NK-92 (cell line): Measurements from ENCODE around the gene ARHGAP22.
"Not testable (repeated sequence)": the region's sequence is repeated elsewhere in the genome, so short reads cannot be mapped to it uniquely, and the experiment has no call there.

Source experiments
- DNase-seq: peaks from one replicate; lab custom pipeline; 2025; ENCODE audit not compliant: unreplicated experiment; lab: John Stamatoyannopoulos, UW

ARHGAP22 gene, protein sequence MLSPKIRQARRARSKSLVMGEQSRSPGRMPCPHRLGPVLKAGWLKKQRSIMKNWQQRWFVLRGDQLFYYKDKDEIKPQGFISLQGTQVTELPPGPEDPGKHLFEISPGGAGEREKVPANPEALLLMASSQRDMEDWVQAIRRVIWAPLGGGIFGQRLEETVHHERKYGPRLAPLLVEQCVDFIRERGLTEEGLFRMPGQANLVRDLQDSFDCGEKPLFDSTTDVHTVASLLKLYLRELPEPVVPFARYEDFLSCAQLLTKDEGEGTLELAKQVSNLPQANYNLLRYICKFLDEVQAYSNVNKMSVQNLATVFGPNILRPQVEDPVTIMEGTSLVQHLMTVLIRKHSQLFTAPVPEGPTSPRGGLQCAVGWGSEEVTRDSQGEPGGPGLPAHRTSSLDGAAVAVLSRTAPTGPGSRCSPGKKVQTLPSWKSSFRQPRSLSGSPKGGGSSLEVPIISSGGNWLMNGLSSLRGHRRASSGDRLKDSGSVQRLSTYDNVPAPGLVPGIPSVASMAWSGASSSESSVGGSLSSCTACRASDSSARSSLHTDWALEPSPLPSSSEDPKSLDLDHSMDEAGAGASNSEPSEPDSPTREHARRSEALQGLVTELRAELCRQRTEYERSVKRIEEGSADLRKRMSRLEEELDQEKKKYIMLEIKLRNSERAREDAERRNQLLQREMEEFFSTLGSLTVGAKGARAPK

DNA sequence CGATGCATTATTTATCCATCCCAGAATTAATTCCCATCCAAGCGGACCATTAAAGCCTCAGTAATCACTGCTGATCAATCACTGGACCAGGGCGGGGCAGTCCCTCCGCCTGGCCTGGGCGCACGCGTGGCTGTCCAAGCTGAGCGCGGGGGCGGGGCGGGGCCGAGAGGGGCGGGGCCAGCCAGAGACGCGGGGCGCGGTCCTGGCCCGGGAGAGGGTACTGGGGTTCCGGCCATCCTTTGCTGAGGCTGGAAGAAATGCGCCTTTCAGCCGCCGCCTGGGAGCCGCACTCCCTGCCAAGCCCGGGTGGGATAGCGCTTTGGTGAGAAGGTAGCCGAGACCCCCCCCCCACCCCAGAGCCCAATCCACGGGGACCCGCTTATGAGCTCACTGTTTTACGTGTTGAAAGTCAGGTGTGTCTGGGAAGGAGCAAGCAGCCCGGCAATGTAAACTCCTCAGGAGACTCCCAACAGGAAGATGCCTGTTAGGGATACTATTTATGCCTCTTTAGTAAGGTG, at the start of gene ARHGAP22:
TSS of gene ARHGAP22 (minus strand) at position 83 of the 518 bp plus-strand sequence. CDS start 277 bp downstream, outside the sequence.
- no peak for DNase-seq

DNA sequence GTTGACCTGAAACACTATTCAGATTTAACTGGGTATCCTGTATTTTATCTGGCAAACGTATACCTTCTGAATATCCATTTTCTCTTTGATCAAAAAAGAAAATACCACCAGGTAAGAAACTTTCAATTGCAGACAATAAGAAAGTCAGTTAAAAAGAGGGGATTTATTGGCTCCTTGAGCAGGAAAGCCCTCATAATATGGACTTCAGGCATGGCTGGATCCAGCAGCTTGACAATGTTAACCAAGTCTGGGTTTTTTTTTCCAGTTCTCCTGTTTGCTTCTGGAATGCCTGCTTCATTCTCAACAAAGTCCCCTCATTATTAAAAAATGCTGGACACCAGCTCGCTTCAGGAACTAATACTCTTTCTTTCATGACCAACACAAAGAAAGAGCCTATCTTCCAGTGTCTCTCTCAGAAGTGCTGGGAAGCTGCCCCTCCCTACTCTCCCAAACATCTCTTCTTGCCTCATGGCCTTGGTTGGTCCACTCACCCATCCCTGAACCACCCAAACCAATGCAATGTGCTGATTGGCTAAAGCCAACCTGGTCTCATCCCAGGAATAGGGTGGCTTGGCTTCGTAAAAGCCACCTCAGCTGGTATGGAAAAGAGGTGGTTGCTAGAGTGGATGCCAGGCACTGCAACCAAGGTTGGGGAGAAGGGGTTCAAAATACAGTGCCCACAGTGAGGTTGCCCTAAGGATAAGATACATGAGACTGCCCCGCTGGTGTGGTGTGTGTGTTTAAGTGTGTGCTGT, 49.2 kb upstream of the ARHGAP22 start:
- DNase-seq, result no peak

DNA sequence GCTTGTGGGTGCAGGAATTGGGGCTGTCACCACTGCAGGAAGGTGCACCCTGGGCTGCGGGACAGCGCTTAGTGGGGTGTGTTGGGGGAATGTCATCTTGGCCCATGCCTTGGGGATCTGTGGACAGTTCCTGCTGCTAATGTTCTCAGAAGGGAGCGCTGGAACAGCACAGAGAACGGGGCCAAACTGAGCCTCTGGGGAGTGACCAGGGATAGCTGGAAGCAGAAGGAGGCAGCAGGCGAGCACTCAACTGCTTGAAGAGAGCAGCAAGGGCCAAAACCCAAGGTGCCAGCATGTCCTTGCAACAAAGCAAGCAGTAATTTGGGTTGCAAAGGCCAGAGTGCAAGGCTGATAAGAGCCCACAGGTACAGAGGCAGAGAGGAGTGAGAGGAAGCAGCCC, 48.5 kb upstream of the ARHGAP22 start:
- no peak for DNase-seq

GRCh38 chr10:48652344-48652743, 47.5 kb upstream of the ARHGAP22 start:
- DNase-seq, result no peak

DNA sequence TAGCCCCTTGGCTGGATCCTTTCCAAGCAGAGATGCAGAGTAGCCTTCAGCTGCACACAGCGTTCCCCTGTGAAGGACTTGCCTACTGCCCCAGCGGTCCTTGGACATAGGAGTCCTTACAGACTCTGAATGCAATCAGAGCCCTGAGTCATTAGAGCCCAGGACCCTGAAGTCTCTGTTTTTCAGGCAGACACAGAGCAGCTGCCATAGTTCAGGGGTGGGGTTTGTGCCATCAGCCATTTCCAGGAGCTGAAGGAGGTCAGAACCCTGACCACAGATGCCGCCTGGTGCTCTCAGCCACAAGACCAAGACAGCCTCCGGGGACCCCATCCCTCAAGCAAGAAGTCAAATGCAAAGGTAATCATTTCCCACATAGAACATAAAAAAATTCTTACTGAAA, 47.0 kb upstream of the ARHGAP22 start:
- DNase-seq, result no peak

DNA sequence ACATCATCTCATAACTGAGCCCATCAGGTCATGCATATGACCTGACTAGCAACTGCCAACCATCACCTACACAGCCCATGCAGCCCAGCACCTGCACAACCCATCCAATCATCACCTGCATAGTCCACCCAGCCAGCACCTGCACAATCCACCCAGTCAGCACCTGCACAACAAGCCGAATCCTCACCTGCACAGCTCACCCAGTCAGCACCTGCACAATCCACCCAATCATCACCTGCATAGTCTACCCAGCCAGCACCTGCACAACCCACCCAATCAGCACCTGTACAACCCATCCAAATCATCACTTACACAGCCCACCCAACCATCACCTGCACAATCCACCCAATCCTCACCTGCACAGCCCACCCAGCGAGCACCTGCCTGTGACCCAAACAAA, 46.4 kb upstream of the ARHGAP22 start:
- DNase-seq, result no peak

- DNase-seq, result no peak
Observed at GRCh38 chr10:48649349-48649944, 44.6 kb upstream of the ARHGAP22 start.

DNA sequence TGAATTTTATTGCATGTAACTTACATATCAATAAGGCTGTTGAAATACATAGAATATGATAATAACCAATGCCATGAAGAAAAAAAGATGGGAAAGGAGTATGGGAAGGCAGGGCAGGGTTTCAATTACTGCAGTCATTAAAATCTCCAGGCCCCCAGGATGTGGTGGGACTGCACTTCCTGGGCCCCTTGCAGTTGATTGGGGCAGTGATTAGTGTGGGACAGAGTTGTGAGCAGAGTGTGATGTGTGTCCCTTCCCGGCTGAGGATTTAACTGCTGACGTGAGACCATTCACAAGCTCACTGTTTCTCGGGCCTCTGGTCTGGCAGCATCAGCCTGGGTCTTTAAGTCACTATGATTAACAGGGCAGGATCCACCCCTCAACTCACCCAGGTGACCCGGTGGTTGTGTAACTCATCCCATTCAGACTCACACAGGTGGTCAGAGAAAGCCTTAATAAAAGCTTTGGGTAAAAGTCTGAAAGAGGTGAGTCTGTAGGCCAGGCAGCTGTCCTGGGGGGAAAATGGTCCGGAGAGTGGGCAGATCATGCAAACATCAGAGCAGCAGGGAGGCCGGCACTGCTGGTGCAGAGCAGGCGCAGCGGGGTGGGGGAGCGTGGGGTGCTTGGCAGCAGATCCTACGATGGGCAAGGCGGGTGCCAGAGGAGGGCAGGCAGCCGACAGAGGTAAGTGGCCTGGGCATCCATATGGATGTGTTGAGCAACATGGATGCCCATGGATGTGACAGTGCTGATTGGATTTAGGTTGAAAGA, 43.5 kb upstream of the ARHGAP22 start:
- no peak for DNase-seq

DNA sequence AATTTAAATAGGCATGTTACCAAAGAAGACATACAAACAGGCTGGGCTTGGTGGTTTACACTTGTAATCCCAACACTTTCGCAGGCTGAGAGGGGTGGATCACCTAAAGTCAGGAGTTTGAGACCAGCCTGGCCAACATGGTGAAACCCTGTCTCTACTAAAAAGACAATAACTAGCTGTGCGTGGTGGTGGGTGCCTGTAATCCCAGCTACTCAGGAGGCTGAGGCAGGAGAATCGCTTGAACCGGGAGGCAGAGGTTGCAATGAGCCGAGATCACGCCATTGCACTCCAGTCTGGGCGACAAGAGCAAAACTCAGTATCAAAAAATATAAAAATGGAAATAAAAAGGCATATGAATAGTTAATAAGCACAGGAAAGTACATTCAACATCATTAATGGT, 42.2 kb upstream of the ARHGAP22 start:
- DNase-seq, result not testable (repeated sequence)

DNA sequence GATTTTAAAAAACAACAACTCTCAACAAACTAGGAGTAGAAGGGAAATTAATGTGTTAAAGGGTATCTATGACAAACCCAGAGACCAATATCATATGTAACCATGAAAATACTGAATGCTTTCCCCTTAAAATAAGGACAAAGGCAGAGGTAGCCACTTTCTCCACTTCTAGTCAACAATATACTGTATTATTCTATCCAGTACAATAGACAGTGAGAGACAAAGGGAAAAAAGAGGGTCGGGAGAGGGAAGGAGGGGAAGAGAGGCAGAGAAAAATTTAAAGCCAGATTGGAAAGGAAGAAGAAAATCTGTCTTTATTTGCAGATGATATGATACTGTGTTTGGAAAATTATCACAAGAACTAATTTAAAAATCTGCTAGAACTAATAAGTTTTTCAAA, 40.7 kb upstream of the ARHGAP22 start:
- no peak for DNase-seq

DNA sequence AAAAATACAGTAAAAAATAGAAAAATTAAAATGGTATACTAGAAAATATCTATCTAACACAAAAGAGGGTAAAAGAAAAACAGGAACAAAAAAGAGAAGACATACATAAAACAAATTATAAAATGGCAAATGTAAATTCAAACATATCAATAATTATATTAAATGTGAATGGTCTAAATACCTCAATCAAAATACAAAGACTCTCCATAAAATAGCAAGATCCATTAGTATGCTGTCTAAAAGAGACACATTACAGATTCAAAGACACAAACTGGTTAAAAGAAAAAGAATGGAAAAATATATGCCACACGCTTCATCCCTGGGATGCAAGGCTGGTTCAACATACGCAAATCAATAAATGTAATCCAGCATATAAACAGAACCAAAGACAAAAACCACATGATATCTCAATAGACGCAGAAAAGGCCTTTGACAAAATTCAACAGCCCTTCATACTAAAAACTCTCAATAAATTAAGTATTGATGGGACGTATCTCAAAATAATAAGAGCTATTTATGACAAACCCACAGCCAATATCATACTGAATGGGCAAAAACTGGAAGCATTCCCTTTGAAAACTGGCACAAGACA, 36.3 kb upstream of the ARHGAP22 start:
- DNase-seq, result not testable (repeated sequence)

- no peak for DNase-seq
Observed at GRCh38 chr10:48640326-48640725, 35.5 kb upstream of the ARHGAP22 start.

- DNase-seq, result no peak
Observed at GRCh38 chr10:48639632-48640031, 34.8 kb upstream of the ARHGAP22 start.

GRCh38 chr10:48638739-48639527, 34.1 kb upstream of the ARHGAP22 start:
- no peak for DNase-seq

DNA sequence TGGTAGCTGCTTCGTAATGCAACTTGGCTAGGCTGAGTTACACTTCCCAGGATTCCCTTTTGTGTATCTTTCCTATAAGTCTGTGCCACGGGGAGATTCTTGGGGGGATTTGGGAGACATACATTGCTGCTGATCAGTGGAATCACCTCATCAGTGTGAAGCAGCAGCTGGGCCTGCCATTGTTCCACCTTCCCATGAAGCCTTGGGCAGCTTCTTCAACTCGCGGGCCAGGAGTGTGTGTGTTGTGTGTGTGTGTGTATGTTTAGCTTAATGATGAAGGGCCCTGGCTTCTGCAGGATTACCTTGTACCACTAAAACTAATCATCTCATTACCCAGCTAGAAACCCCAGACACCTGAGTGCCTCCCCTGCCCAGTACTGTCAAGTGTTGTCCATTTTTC, 33.3 kb upstream of the ARHGAP22 start:
- DNase-seq, result no peak

DNA sequence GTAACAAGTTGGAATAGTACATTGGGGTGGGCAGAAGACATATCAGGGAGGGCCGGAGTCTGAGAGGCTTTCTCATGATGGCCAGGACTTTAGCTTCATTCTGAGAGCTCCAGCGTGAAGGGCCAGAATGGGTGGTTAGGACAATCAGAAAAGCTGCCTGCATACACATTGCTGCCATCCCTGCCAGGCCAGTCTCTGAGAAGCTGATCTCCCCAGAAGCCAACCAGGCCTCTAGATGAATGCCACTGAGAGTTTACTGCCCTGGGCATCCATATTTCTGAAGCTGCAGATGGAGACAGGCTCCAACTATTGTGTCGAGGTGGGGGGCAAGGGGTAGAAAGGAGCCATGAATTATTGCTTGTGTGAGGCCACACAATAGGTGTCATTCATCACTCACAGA, 32.0 kb upstream of the ARHGAP22 start:
- DNase-seq, result no peak

DNA sequence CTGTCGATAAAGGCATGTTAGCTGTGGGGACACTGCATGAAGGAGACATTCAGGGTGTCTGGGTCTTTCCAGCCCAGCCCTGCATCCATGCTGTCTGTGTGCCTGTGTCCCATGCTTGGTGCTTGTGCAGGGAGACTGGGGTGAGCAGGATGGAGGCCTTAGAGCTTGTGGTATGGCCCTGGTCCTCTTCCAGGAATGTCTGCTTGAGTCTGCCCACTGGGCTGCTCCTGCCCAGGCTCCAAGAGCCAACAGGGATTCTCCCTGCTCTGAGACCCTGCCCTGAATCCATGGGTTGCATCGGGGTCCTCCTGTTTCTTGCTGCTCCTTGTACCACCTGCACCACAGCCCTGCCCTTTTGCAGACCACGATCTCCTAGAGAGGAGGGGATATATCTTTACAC, 31.4 kb upstream of the ARHGAP22 start:
- no peak for DNase-seq

DNA sequence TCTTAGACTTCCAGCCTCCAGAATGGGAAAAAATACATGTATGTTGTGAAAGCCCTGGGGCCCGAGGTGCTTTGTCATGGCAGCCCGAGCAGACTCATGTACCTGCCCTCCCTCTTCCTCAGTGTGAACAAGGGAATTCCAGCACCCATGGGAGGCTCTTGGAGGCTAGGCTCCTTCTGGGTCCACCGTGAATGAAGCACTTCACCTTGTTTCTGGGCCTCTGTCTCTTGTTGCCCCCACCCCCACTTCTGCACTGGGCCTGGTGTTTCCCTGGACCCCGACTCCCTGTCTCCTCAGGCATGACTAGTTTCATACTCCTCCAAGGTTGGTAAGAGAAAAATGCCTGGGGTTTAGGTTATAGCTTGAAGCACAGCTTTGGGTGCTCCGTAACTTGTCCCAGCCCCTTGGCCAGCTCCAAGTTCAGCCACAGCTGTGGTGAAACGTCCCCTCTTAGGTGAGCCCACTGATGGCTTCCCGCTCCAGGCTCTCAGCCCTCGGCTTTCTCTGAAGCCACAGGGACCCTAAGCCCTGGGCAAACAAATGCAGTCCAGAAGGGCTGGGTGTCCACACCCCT, 30.2 kb upstream of the ARHGAP22 start:
- no peak for DNase-seq
